SK-N-SH treated with all-trans-retinoic acid at 6 μM for 48 hours (cell line): ENCODE results near the gene SHANK3.

Experiments
- ATAC-seq: fragments of 200-7000 bp; cut with Tn5 transposase; 3 replicates; pipeline ENCODE4 v1.9.1; 2020; ENCODE audit warnings: mild to moderate bottlenecking, moderate library complexity
- ARNTL ChIP-seq: fragments of 450-650 bp; formaldehyde crosslinking; IDR thresholded peaks from 2 replicates; pipeline ENCODE4 v1.5.0; 2020; ENCODE audit warnings: low read depth, mild to moderate bottlenecking, moderate library complexity, borderline replicate concordance
- CSDC2 ChIP-seq: fragments of 250-450 bp; sonication (Bioruptor Pico); IDR thresholded peaks from 2 replicates; pipeline ENCODE4 v1.5.0; 2020; ENCODE audit warnings: mild to moderate bottlenecking, moderate library complexity
- CSRNP3 ChIP-seq: fragments of 250-450 bp; sonication (Bioruptor Pico); IDR thresholded peaks from 2 replicates; pipeline ENCODE4 v1.5.1; 2021; ENCODE audit warnings: mild to moderate bottlenecking, moderate library complexity
- ESRRG ChIP-seq: fragments of 250-450 bp; sonication (Bioruptor Pico); IDR thresholded peaks from 2 replicates; pipeline ENCODE4 v1.6.1; 2021; ENCODE audit warnings: mild to moderate bottlenecking
- GLIS3 ChIP-seq: fragments of 250-450 bp; sonication (Bioruptor Pico); IDR thresholded peaks from 2 replicates; pipeline ENCODE4 v1.5.0; 2020; ENCODE audit warnings: mild to moderate bottlenecking, moderate library complexity
- OSR1 ChIP-seq: fragments of 250-450 bp; sonication (Bioruptor Pico); IDR thresholded peaks from 2 replicates; pipeline ENCODE4 v1.8.0; 2022; ENCODE audit warnings: moderate library complexity, mild to moderate bottlenecking, inconsistent platforms
- PATZ1 ChIP-seq: fragments of 250-450 bp; sonication (Bioruptor Pico); IDR thresholded peaks from 2 replicates; pipeline ENCODE4 v1.8.0; 2020; ENCODE audit warnings: mild to moderate bottlenecking, moderate library complexity, borderline replicate concordance
- SNAI2 ChIP-seq: fragments of 250-450 bp; sonication (Bioruptor Pico); IDR thresholded peaks from 2 replicates; pipeline ENCODE4 v1.5.0; 2020; ENCODE audit warnings: mild to moderate bottlenecking, moderate library complexity
- TCF4 ChIP-seq: fragments of 250-450 bp; sonication (Bioruptor Pico); IDR thresholded peaks from 2 replicates; pipeline ENCODE4 v1.8.0; 2021; ENCODE audit warnings: mild to moderate bottlenecking, moderate library complexity, borderline replicate concordance
- TOX ChIP-seq: fragments of 250-450 bp; sonication (Bioruptor Pico); IDR thresholded peaks from 2 replicates; pipeline ENCODE4 v1.8.0; 2021; ENCODE audit warnings: mild to moderate bottlenecking, moderate library complexity, borderline replicate concordance
- ZFP3 ChIP-seq: fragments of 250-450 bp; sonication (Bioruptor Pico); IDR thresholded peaks from 2 replicates; pipeline ENCODE4 v1.5.0; 2020; ENCODE audit warnings: mild to moderate bottlenecking, moderate library complexity
- ZFP30 ChIP-seq: fragments of 450-650 bp; formaldehyde crosslinking; IDR thresholded peaks from 2 replicates; pipeline ENCODE4 v1.5.0; 2022; ENCODE audit warnings: mild to moderate bottlenecking, moderate library complexity
- ZNF565 ChIP-seq: fragments of 450-650 bp; formaldehyde crosslinking; conservative IDR thresholded peaks from 2 replicates; pipeline ENCODE4 v1.5.0; 2020; ENCODE audit warnings: low read depth, mild to moderate bottlenecking, moderate library complexity
- ZNF70 ChIP-seq: fragments of 450-650 bp; formaldehyde crosslinking; IDR thresholded peaks from 2 replicates; pipeline ENCODE4 v1.5.0; 2020; ENCODE audit warnings: mild to moderate bottlenecking, moderate library complexity
- ZNF8 ChIP-seq: fragments of 450-650 bp; formaldehyde crosslinking; IDR thresholded peaks from 2 replicates; pipeline ENCODE4 v1.5.0; 2020; ENCODE audit warnings: mild to moderate bottlenecking, moderate library complexity
- TF ChIP-seq, protein P1 (sequence below): fragments of 250-450 bp; sonication (Bioruptor Pico); IDR thresholded peaks from 2 replicates; pipeline ENCODE4 v1.8.0; 2021; ENCODE audit warnings: low read depth, mild to moderate bottlenecking, moderate library complexity, borderline replicate concordance

Gene SHANK3

GRCh38 chr22:50696799-50697561, 24.4 kb downstream of the SHANK3 start (continued):
- TF ChIP-seq, protein P1, sequence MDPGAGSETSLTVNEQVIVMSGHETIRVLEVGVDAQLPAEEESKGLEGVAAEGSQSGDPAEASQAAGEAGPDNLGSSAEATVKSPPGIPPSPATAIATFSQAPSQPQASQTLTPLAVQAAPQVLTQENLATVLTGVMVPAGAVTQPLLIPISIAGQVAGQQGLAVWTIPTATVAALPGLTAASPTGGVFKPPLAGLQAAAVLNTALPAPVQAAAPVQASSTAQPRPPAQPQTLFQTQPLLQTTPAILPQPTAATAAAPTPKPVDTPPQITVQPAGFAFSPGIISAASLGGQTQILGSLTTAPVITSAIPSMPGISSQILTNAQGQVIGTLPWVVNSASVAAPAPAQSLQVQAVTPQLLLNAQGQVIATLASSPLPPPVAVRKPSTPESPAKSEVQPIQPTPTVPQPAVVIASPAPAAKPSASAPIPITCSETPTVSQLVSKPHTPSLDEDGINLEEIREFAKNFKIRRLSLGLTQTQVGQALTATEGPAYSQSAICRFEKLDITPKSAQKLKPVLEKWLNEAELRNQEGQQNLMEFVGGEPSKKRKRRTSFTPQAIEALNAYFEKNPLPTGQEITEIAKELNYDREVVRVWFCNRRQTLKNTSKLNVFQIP (CRISPR knock-in tag) = no peak

DNA sequence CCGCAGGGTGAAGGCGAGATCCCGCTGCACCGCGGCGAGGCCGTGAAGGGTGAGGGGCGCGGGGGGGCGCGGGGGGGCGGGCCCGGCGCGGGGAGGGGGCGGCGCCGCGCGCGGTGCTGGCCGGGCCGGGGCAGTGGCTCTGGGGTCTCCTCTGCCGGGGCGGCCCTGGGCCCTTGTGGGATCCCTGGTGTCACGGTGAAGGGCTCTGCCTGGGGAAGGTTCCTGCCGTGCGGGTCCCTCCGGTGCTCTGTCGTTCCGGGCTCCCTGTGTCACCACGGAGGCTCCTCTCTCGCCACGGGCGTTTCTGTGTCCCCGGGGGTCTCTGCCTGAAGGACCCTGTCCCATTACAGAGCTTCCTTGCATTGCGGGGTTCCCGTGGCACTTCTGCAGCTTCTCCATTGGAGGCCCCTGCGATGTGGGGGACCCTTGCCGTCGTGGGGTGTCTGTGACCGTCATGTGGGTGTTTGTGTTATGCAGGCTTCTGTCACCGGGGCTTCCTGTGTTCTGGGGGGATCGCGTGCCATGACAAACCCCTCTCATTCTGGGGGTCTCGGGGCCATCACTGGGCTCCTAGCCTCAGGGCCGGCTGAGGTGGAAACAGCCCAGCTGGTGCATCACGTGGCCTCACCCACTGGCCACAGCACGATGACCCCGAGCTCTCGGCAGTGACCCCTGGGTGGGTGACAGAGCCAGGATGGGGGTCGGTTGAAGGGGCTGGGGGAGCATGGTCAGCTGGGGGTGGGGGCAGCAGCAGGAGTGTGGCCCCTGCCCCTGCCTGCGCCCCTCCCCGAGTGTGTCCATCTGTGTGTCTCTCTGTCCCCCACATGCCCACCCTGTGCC, 25.3 kb downstream of the SHANK3 start:
- no peak for ATAC-seq
- no peak for TF ChIP-seq ZFP3 (CRISPR knock-in tag)
- TF ChIP-seq ZFP30 = no peak
- no peak for TF ChIP-seq ARNTL (CRISPR knock-in tag)
- TF ChIP-seq, protein P1 (CRISPR knock-in tag) = no peak
- no peak for TF ChIP-seq TOX (CRISPR knock-in tag)
- no peak for TF ChIP-seq ESRRG (CRISPR knock-in tag)
- TF ChIP-seq, all 23 proteins: peak for 0

- ATAC-seq = no peak
- no peak for TF ChIP-seq SNAI2 (CRISPR knock-in tag)
- TF ChIP-seq, protein P1 (CRISPR knock-in tag) = no peak
- no peak for TF ChIP-seq ZNF70 (CRISPR knock-in tag)
- no peak for TF ChIP-seq TCF4 (CRISPR knock-in tag)
- no peak for TF ChIP-seq ARNTL (CRISPR knock-in tag)
- TF ChIP-seq CSRNP3 = no peak
- TF ChIP-seq TOX (CRISPR knock-in tag) = no peak
- no peak for TF ChIP-seq ZFP30
- no peak for TF ChIP-seq CSDC2 (CRISPR knock-in tag)
- no peak for TF ChIP-seq ZFP3 (CRISPR knock-in tag)
- TF ChIP-seq GLIS3 (CRISPR knock-in tag) = no peak
- TF ChIP-seq ZNF565 (CRISPR knock-in tag) = no peak
- TF ChIP-seq ZNF8 (CRISPR knock-in tag) = no peak
- TF ChIP-seq OSR1 = no peak
- TF ChIP-seq PATZ1 (CRISPR knock-in tag) = no peak
These were observed 25.9 kb downstream of the SHANK3 start for GRCh38 chr22:50698546-50698945.
